Gastrocnemius medialis (tissue), 4 donors: Measurements from ENCODE around the gene EML3.

Experiments
- CTCF ChIP-seq, 5 experiments: fragments of 450-650 bp in 3 of 5; fragments of 200-600 bp in 2 of 5; sonication (generic) in 2 of 5; IDR thresholded peaks in 4 of 5; conservative IDR thresholded peaks in 1 of 5; 1 replicate in 4 of 5; 2 replicates in 1 of 5; pipeline ENCODE4 v1.5.1; 2016 to 2019; ENCODE audit warnings: antibody characterized with exemption in 5 of 5, mild to moderate bottlenecking in 3 of 5, moderate library complexity in 3 of 5
- POLR2A ChIP-seq, 2 donors: fragments of 450-650 bp; IDR thresholded peaks; one replicate each; pipeline ENCODE4 v1.6.1; 2017; ENCODE audit warnings: antibody characterized with exemption in 2 of 2, mild to moderate bottlenecking in 2 of 2, moderate library complexity in 2 of 2

GRCh38 chr11:62599901-62600300, 12.7 kb downstream of the EML3 start:
- TF ChIP-seq CTCF (IDR thresholded peaks at IDR 0.05 in 4 of 5, conservative IDR thresholded peaks at IDR 0.05 in 1 of 5), result no peak
- no peak for TF ChIP-seq POLR2A (IDR thresholded peaks at IDR 0.05)
